Fibroblast of upper back skin (primary cell): ENCODE measurements around the gene DNAJB6.

Experiments used
- DNase-seq: peaks from one replicate; pipeline ENCODE4 v3.0.0-alpha.2; 2013

The DNAJB6 gene

GRCh38 chr7:157429680-157430224, 92.9 kb downstream of the DNAJB6 start:
- DNase-seq: no peak

- no peak for DNase-seq
Measured at GRCh38 chr7:157430721-157431120, 93.9 kb downstream of the DNAJB6 start.

GRCh38 chr7:157431173-157431950, 94.6 kb downstream of the DNAJB6 start:
- no peak for DNase-seq

GRCh38 chr7:157431951-157432540, 95.2 kb downstream of the DNAJB6 start:
- DNase-seq: no peak

- DNase-seq: peak; percentile 72
Measured at GRCh38 chr7:157432541-157432956, 95.7 kb downstream of the DNAJB6 start.

- DNase-seq: peak; percentile 34
Measured at GRCh38 chr7:157432957-157433576, 96.3 kb downstream of the DNAJB6 start.

GRCh38 chr7:157433628-157434027, 96.8 kb downstream of the DNAJB6 start:
- DNase-seq: no peak

GRCh38 chr7:157434231-157434630, 97.4 kb downstream of the DNAJB6 start:
- no peak for DNase-seq

- DNase-seq: no peak
Measured at GRCh38 chr7:157434701-157435100, 97.9 kb downstream of the DNAJB6 start.

GRCh38 chr7:157436076-157436475, 99.3 kb downstream of the DNAJB6 start:
- no peak for DNase-seq

GRCh38 chr7:157436763-157437480, 100.1 kb downstream of the DNAJB6 start:
- no peak for DNase-seq

GRCh38 chr7:157437519-157438061, 100.8 kb downstream of the DNAJB6 start:
- no peak for DNase-seq

- DNase-seq: no peak
Measured at GRCh38 chr7:157438121-157439025, 101.6 kb downstream of the DNAJB6 start.

- DNase-seq: no peak
Measured at GRCh38 chr7:157439149-157439548, 102.3 kb downstream of the DNAJB6 start.

- DNase-seq: no peak
Measured at GRCh38 chr7:157439761-157440160, 103.0 kb downstream of the DNAJB6 start.

GRCh38 chr7:157440346-157441022, 103.7 kb downstream of the DNAJB6 start:
- no peak for DNase-seq

GRCh38 chr7:157441023-157441399, 104.2 kb downstream of the DNAJB6 start:
- DNase-seq: no peak

GRCh38 chr7:157442456-157442855, 105.7 kb downstream of the DNAJB6 start:
- DNase-seq: no peak

GRCh38 chr7:157442993-157443831, 106.4 kb downstream of the DNAJB6 start:
- DNase-seq: no peak
